Adrenal gland (tissue), 5 donors: Measurements from ENCODE around the gene CCNT1.

Experiments used
- CTCF ChIP-seq, 6 experiments: fragments of 450-650 bp in 4 of 6; fragments of 200-600 bp in 2 of 6; sonication (generic) in 1 of 6; IDR thresholded peaks; 1 replicate in 5 of 6; 2 replicates in 1 of 6; pipeline versions ENCODE4 v1.5.1 to v1.8.0; 2016 to 2021; ENCODE audit warnings: antibody characterized with exemption in 6 of 6, mild to moderate bottlenecking in 2 of 6, moderate library complexity in 1 of 6
- POLR2A ChIP-seq, 2 donors: fragments of 450-650 bp; IDR thresholded peaks; one replicate each; pipeline ENCODE4 v1.6.1; 2017; ENCODE audit warnings: antibody characterized with exemption in 2 of 2, mild to moderate bottlenecking in 2 of 2, moderate library complexity in 1 of 2
- donor health status: DM: no; HTN: no; CAD: no.

GRCh38 chr12:48640428-48640827 is 76.1 kb downstream of the CCNT1 start:
- no peak for TF ChIP-seq CTCF (IDR thresholded peaks at IDR 0.05)
- no peak for TF ChIP-seq POLR2A (IDR thresholded peaks at IDR 0.05)
